WTC11 (cell line): ENCODE data around the gene RARA. TPM values are rescaled to one million over a fixed set of nuclear protein-coding genes. Genes with fewer than 3 reads are reported as not detected.

Source experiments
- ATF2 ChIP-seq: sonication (generic); formaldehyde crosslinking; IDR thresholded peaks from 2 replicates; pipeline ENCODE4 v1.8.1; 2022; ENCODE audit warnings: low read depth, missing genetic modification reagents, borderline replicate concordance
- CBFB ChIP-seq: sonication (generic); formaldehyde crosslinking; IDR thresholded peaks from 2 replicates; pipeline ENCODE4 v1.8.1; 2022; ENCODE audit warnings: mild to moderate bottlenecking, low read depth, missing genetic modification reagents
- CREB1 ChIP-seq: sonication (generic); formaldehyde crosslinking; IDR thresholded peaks from 2 replicates; pipeline ENCODE4 v1.8.0; 2023; ENCODE audit warnings: mild to moderate bottlenecking, missing genetic modification reagents
- E2F1 ChIP-seq: sonication (generic); formaldehyde crosslinking; IDR thresholded peaks from 2 replicates; pipeline ENCODE4 v1.8.0; 2022; ENCODE audit warnings: mild to moderate bottlenecking, missing genetic modification reagents
- E2F4 ChIP-seq: sonication (generic); formaldehyde crosslinking; IDR thresholded peaks from 2 replicates; pipeline ENCODE4 v1.8.1; 2022; ENCODE audit warnings: low read depth, mild to moderate bottlenecking, moderate library complexity, missing genetic modification reagents, borderline replicate concordance
- E2F5 ChIP-seq: sonication (generic); formaldehyde crosslinking; IDR thresholded peaks from 2 replicates; pipeline ENCODE4 v1.8.1; 2022; ENCODE audit warnings: mild to moderate bottlenecking, moderate library complexity, missing genetic modification reagents
- ELF4 ChIP-seq: sonication (generic); formaldehyde crosslinking; IDR thresholded peaks from 2 replicates; pipeline ENCODE4 v1.8.1; 2022; ENCODE audit warnings: low read depth, mild to moderate bottlenecking, moderate library complexity, missing genetic modification reagents
- ERG ChIP-seq: fragments of 250-450 bp; sonication (Bioruptor Pico); IDR thresholded peaks from 2 replicates; pipeline ENCODE4 v1.8.0; 2021; ENCODE audit warnings: mild to moderate bottlenecking
- ESRRA ChIP-seq: sonication (generic); formaldehyde crosslinking; IDR thresholded peaks from 2 replicates; pipeline ENCODE4 v1.8.1; 2022; ENCODE audit warnings: mild to moderate bottlenecking, missing genetic modification reagents, borderline replicate concordance
- JUN ChIP-seq: sonication (generic); formaldehyde crosslinking; IDR thresholded peaks from 2 replicates; pipeline ENCODE4 v1.8.0; 2023; ENCODE audit warnings: mild to moderate bottlenecking, missing genetic modification reagents
- MAX ChIP-seq: sonication (generic); formaldehyde crosslinking; IDR thresholded peaks from 2 replicates; pipeline ENCODE4 v1.8.0; 2022; ENCODE audit warnings: mild to moderate bottlenecking, missing genetic modification reagents
- NFE2L1 ChIP-seq: sonication (generic); formaldehyde crosslinking; IDR thresholded peaks from 2 replicates; pipeline ENCODE4 v1.8.1; 2023; ENCODE audit warnings: missing genetic modification reagents
- PRRX2 ChIP-seq: fragments of 250-450 bp; sonication (Bioruptor Pico); IDR thresholded peaks from 2 replicates; pipeline ENCODE4 v1.8.0; 2021; ENCODE audit warnings: mild to moderate bottlenecking
- RORB ChIP-seq: fragments of 250-450 bp; sonication (Bioruptor Pico); IDR thresholded peaks from 2 replicates; pipeline ENCODE4 v1.9.0; 2021; ENCODE audit warnings: mild to moderate bottlenecking
- SMAD3 ChIP-seq: sonication (generic); formaldehyde crosslinking; IDR thresholded peaks from 2 replicates; pipeline ENCODE4 v1.8.0; 2022; ENCODE audit warnings: missing genetic modification reagents, mild to moderate bottlenecking, borderline replicate concordance
- STAT6 ChIP-seq: sonication (generic); formaldehyde crosslinking; conservative IDR thresholded peaks from 2 replicates; pipeline ENCODE4 v1.8.1; 2023; ENCODE audit warnings: mild to moderate bottlenecking, low read depth, missing genetic modification reagents, moderate library complexity
- TP53 ChIP-seq: sonication (generic); formaldehyde crosslinking; IDR thresholded peaks from 2 replicates; pipeline ENCODE4 v1.8.1; 2023; ENCODE audit warnings: mild to moderate bottlenecking, missing genetic modification reagents
- USF1 ChIP-seq: sonication (generic); formaldehyde crosslinking; IDR thresholded peaks from 2 replicates; pipeline ENCODE4 v1.8.0; 2022; ENCODE audit warnings: mild to moderate bottlenecking, missing genetic modification reagents
- USF2 ChIP-seq: sonication (generic); formaldehyde crosslinking; IDR thresholded peaks from 2 replicates; pipeline ENCODE4 v1.8.1; 2023; ENCODE audit warnings: mild to moderate bottlenecking, missing genetic modification reagents, moderate library complexity
- ZBTB21 ChIP-seq: sonication (generic); formaldehyde crosslinking; IDR thresholded peaks from 2 replicates; pipeline ENCODE4 v1.8.1; 2023; ENCODE audit warnings: mild to moderate bottlenecking, missing genetic modification reagents, borderline replicate concordance
- ZBTB43 ChIP-seq: sonication (generic); formaldehyde crosslinking; IDR thresholded peaks from 2 replicates; pipeline ENCODE4 v1.8.1; 2023; ENCODE audit warnings: mild to moderate bottlenecking, missing genetic modification reagents
- ZNF263 ChIP-seq: sonication (generic); formaldehyde crosslinking; IDR thresholded peaks from 2 replicates; pipeline ENCODE4 v1.8.1; 2022; ENCODE audit warnings: low read depth, mild to moderate bottlenecking, moderate library complexity, missing genetic modification reagents
- ZNF396 ChIP-seq: fragments of 250-450 bp; sonication (Bioruptor Pico); IDR thresholded peaks from 2 replicates; pipeline ENCODE4 v1.8.0; 2021; ENCODE audit warnings: mild to moderate bottlenecking, moderate library complexity, borderline replicate concordance
- ZNF416 ChIP-seq: fragments of 250-450 bp; sonication (Bioruptor Pico); IDR thresholded peaks from 2 replicates; pipeline ENCODE4 v1.9.0; 2021; ENCODE audit warnings: mild to moderate bottlenecking, inconsistent platforms
- ZNF671 ChIP-seq: fragments of 250-450 bp; sonication (Bioruptor Pico); IDR thresholded peaks from 2 replicates; pipeline ENCODE4 v1.8.0; 2021; ENCODE audit warnings: mild to moderate bottlenecking
- total RNA-seq: library from RNA; stranded (reverse); gene quantifications from 3 replicates; pipeline ENCODE4 v1.2.3, GENCODE V29; 2021

The RARA gene
- total RNA-seq, 1 experiment from 2014 or later, result 20.7 TPM

GRCh38 chr17:40345161-40345993 lies 36.4 kb downstream of the RARA start (continued):
- TF ChIP-seq ERG (CRISPR knock-in tag) (no peak), ZNF263 (CRISPR knock-in tag) (no peak), CREB1 (no peak), ZNF396 (CRISPR knock-in tag) (no peak), USF1 (CRISPR knock-in tag) (peak; percentile 39; the same call in 1 of the 2 replicates), JUN (CRISPR knock-in tag) (no peak), E2F4 (CRISPR knock-in tag) (no peak), USF2 (CRISPR knock-in tag) (peak; percentile 57), ZBTB21 (CRISPR knock-in tag) (no peak), TP53 (no peak), PRRX2 (CRISPR knock-in tag) (no peak), ZBTB43 (CRISPR knock-in tag) (no peak), MAX (CRISPR knock-in tag) (peak; percentile 94), ZNF671 (no peak), E2F5 (CRISPR knock-in tag) (peak; percentile 39; the same call in 1 of the 2 replicates), RORB (CRISPR knock-in tag) (no peak), E2F1 (CRISPR knock-in tag) (no peak), ELF4 (0 out of 2 replicates have a peak, but pooled peaks have one; percentile 48), SMAD3 (no peak), ZNF416 (CRISPR knock-in tag) (no peak), ESRRA (CRISPR knock-in tag) (no peak), ATF2 (CRISPR knock-in tag) (no peak), STAT6 (no peak), CBFB (CRISPR knock-in tag) (no peak), NFE2L1 (CRISPR knock-in tag) (no peak)
